OCI-M2 (cell line): ENCODE data around the gene ARHGEF2.
"Not testable (repeated sequence)": the region's sequence is repeated elsewhere in the genome, so short reads cannot be mapped to it uniquely, and the experiment has no call there.

Experiments
- DNase-seq: peaks from one replicate; lab custom pipeline; 2025; ENCODE audit not compliant: unreplicated experiment; lab: John Stamatoyannopoulos, UW

The ARHGEF2 gene

DNA sequence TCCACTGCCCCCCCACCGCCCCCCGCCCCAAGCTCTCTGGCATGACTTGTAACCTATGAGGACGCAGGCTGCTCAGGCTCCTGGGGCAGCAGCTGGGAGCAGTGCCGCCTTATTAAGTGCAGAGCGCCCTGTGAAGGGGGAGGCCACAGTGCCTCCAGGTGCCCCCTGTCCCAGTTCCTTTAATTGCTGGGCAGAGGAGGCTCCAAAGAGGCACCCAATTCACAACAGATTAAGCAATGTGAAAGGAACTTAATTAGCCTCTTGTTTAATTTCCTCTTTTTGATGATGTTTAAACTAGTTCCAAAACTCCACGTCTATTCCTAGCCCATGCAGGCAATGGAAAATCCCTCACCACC lies 33.9 kb downstream of the ARHGEF2 start:
- no peak for DNase-seq

DNA sequence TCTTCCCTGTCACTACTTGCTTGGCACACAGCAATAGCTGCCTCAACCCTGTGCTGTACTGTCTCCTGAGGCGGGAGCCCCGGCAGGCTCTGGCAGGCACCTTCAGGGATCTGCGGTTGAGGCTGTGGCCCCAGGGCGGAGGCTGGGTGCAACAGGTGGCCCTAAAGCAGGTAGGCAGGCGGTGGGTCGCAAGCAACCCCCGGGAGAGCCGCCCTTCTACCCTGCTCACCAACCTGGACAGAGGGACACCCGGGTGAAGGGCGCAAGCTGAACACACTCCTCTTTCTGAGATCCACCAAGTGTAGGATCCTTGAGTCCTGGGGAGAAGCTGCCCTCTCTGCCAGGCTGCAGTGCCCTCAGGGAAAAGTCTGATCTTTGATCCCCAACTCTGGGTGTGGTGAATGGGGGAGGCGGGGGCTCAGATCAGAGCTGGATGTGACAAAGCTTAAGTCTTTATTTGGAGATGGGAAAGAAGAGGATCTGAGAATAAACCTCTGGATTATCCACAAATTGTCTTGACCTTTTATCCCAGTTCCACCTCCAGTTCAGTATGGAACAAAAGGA lies 35.7 kb downstream of the ARHGEF2 start:
- DNase-seq: no peak

DNA sequence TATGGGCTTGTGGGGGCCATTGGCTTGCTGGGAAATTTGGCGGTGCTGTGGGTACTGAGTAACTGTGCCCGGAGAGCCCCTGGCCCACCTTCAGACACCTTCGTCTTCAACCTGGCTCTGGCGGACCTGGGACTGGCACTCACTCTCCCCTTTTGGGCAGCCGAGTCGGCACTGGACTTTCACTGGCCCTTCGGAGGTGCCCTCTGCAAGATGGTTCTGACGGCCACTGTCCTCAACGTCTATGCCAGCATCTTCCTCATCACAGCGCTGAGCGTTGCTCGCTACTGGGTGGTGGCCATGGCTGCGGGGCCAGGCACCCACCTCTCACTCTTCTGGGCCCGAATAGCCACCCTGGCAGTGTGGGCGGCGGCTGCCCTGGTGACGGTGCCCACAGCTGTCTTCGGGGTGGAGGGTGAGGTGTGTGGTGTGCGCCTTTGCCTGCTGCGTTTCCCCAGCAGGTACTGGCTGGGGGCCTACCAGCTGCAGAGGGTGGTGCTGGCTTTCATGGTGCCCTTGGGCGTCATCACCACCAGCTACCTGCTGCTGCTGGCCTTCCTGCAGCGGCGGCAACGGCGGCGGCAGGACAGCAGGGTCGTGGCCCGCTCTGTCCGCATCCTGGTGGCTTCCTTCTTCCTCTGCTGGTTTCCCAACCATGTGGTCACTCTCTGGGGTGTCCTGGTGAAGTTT lies 36.4 kb downstream of the ARHGEF2 start:
- no peak for DNase-seq

DNA sequence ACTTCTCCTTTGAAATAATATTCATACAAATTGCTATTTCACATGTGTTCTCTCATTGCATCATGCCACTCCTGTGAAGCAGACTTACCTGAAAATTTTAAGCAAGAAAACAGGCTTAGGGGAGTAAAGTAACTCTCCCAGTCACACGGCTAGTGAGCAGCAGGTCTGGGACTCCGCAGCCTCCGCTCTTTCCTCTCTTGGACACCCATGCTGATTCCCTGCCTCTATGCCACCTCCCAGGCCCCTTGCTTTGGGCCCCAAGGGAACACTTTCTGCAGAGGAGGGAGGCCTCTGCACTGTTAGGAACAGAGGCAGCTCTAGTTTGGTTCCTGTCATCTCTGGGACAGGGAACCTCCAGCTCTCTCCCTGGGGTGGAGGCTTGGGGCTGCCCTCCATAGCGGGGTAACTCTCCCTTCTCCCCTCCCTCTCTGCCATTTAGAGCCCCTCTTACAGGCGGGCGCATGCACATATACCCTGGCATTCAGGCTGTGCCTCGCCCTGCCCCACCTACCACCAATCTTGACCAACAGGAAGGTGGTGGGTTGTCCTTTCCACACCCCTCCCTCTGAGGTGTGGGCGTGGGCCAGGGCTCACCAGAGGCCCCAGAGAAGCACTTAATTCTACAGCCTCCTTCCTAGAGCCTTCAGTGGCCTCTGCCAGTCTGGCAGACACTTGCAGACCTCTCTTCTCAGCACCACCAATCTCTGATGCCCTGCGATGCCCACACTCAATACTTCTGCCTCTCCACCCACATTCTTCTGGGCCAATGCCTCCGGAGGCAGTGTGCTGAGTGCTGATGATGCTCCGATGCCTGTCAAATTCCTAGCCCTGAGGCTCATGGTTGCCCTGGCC lies 37.1 kb downstream of the ARHGEF2 start, which contains the start of gene RXFP4:
Gene RXFP4 (plus strand): TSS at position 646 of the 852 bp plus-strand sequence. CDS start 72 bp downstream, at position 718.
- no peak for DNase-seq

DNA sequence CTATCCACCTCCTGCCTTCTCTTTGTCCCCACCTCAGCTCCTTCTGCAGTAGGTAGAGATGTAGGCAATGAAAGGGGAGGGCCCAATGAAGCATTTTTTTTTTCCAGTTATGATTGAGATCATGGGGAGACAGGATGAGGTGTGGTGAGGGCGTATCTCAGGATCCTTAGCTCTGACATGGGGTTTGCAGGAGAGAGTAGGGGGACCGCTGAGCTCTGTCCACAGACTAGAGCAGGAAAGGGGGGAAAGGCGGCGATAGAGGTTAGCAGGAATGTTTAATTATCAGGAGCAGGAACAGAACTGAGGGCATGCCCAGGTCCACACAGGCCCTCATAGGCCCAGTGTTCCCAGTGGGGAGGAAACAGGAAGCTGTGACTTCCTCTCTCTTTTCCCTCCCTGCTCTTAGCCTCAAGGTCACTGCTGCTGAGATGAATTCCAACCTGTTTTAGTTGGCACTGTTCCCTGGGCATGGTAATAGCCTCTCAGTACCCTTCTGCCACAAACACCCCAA lies 37.8 kb downstream of the ARHGEF2 start:
- DNase-seq: no peak

DNA sequence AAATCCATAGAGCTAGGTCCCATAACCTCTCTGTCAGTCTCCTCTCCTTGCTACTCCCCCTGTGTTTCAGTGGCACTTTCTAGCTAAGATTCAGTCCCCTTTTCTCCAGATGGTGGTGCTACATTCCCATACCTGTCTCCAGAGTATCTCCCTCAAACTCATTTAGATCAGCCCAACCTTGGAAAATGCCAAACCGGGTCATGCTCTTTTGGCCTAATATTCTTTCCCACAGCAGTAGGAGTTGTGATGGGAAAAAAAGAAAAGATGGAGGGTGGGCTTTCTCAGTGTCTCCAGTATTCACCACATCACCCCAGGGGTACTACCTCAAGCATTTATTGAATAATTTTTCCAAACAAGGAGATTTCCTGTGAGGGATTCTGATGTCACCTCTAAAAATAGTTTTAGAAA lies 40.1 kb downstream of the ARHGEF2 start:
- DNase-seq: no peak

DNA sequence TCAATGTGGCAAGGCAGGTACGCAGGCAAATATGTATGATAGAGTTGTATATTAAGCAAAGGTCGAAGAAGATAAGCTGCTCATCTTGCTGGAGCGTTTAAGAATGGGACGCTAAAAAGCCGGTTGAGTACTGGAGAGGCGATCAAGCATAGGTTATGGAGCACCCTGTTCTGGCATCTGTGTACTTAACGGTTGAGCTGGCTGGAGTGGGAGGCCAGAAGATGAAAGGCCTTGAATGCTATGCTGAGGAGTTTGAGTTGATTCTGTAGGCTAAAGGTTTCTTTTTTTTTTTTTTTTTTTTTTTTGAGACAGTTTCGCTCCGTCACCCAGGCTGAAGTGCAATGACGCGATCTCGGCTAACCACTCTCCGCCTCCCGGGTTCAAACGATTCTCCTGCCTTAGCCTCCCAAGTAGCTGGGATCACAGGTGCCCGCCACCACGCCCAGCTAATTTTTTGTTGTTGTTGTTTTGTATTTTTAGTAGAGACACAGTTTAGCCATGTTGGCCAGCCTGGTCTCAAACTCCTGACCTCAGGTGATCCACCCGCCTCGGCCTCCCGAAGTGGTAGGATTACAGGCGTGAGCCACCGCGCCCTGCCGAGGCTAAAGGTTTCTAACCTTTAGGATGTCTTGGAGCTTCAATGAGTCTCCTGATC lies 43.3 kb downstream of the ARHGEF2 start:
- no peak for DNase-seq

DNA sequence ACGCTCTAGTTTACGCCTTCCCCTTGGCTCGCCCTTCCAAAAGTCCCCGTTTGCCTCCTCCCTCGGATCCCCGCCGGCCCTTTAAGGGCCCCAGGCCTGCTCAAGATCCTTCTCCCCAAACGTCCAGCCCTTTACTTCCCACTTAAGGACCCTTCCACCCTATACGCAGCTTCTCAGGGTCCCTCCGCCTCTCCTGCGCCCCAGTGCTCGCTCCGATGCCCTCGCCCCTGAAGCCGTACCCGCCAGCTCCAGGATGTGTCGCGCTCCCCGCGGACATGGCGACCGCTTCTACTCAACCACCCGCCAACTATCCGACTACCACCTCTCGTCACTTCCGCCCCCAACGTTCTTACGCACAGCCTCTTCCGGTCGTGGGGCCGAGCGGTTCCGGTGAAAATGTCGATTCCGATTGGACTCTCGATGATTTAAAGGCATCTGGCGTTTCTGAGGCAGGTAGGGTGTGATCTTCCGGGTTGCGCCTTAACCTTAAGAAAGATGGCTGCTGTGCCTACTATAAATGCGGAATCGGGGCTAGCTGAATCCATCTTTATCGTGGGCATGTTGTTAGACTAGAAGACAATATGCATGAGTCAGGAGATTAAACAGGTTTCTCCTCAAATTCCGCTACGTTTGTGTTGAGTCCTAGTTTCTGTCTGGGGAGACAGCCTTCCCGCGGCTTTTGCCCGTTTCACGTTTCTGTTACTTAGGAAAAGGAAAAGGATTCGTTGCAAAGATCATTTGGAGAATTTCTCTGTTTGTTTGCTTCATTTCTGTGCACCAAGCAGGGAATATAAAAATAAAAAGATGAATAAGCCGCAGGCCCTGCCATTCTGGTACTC lies 44.0 kb downstream of the ARHGEF2 start, which contains the start of gene KHDC4:
Gene KHDC4 (minus strand): TSS at position 317 of the 839 bp plus-strand sequence. CDS start 40 bp downstream, at position 277.
- DNase-seq: peak; percentile 79

DNA sequence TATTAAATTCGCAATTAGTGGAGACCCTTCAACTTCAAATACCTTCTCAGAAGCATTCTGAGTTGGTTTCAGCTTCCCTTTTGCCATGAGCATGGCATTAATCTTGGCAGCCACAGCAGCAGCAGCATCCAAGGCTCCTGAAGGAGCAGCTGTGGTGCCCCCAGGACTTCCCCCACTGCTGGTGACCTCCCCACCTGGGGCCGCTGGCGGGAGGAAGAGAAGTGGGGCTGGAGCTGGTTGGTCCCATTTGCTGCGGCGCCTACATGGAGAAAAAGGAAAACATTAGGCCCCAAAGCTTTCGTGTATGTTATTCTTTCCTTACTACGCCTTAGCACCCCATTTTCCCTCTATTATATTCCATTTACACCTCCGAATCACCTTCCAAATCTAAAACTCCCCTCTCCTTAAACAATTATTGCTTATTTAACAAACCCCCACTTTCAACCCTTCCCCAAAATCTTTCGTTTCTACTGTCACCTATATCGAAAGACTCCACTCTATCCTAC lies 44.7 kb downstream of the ARHGEF2 start:
- DNase-seq: no peak

DNA sequence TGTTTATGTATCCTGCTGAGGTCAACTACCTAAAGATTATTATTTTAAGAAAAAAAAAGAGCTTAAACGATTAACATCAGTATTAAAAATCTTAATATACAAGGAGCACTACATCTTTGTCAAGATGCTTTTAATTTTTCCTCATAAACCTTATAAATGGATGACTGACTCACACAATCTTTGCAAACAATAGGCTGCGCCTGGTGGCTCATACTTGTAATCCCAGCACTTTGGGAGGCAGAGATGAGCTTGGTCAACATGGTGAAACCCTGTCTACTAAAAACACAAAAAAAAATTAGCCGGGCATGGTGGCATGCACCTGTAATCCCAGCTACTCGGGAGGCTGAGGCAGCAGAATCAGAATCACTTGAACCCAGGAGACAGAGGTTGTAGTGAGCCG lies 45.9 kb downstream of the ARHGEF2 start:
- DNase-seq: no peak

DNA sequence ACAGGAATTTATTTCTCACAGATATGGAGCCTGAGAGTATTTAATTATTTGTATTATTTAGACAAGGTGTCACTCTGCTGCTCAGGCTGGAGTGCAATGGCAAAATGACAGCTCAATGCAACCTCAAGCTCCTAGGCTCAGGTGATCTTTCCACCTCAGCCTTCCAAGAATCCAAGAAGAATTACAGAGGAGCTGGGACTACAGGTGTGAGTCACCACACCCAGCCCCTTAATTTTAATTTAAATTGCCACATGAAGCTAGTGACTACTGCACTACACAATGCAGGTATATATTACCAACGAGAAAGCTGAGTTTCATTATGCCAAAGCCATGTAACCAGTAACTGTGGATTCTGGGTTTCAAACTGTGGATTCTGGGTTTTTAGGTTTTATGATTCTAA lies 46.3 kb downstream of the ARHGEF2 start:
- no peak for DNase-seq

DNA sequence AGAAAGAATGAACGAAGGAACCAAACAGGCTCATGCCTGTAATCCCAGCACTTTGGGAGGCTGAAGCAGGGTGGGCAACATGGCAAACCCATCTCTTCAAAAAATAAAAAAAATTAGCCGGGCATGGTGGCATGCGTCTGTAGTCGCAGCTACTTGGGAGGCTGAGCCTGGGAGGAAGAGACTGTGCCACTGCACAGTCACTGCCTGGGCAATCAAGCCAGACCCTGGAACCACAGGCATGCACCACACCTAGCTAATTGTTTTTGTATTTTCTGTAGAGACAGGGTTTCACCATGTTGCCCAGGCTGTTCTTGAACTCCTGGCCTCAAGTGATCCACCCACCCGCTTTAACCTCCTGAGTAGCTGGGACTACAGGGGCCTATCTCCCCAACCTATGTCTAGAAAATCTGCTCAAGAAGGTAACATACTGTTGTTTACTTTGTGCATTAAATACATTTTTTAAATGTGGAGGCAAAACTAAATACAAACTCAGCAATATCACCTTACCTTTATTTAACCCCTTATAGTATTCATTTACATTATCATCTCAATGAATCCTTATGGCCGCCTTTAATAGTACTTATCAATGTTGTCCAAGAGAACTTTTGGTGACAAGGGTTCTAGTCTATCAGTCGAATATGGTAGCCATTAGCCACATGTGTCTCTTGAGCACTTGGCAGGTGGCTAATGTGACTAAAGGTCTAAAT lies 46.9 kb downstream of the ARHGEF2 start:
- no peak for DNase-seq

DNA sequence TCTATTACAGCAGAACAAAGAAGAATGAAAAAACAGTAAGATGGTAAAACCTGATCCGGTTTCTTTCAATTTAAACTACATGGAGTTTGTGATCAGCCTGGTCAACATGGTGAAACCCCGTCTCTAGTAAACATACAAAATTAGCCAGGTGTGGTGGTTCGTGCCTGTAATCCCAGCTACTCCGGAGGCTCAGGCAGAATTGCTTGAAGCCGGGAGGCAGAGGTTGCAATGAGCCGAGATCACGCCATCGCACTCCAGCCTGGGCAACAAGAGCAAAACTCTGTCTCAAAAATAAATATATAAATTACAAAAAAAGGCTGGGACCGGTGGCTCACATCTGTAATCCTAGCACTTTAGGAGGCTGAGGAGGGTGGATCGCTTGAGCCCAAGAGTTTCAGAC lies 47.6 kb downstream of the ARHGEF2 start:
- not testable (repeated sequence) for DNase-seq

DNA sequence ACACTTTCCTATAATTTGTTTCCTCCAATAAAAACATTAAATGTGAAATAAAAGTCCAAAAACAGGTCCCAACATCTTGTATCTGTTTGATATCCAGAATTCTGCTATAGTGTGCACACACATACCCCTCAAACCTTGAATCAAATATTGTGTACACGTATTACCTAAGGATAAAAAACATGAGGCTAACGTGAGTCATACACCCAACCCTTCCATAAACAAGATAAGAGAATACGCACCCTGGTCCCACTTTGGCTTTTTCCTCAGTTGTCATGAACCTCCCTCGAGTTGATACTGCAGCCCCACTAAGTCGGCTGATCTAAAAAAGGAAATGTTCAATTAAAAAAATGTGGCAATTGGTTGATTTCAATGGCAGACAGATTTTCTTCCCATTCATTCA lies 49.3 kb downstream of the ARHGEF2 start:
- no peak for DNase-seq

DNA sequence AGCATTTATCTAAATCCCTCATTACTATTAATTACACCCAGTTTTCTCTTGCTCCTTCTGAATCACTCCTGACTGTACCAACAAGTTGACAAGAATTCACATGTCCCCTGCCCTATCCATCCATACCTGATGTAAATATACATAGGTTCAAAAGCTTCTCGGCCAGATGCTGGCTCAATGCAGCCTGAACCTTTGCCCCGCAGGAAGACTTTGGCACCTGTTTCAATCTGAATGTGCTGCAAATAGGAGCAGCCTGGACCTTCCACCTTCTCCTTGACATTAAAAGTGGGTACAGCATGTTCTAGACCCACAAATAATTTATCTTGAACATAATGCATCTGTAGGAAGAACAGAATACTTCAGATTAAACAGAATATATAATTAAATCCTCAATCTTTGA lies 52.8 kb downstream of the ARHGEF2 start:
- DNase-seq: no peak

DNA sequence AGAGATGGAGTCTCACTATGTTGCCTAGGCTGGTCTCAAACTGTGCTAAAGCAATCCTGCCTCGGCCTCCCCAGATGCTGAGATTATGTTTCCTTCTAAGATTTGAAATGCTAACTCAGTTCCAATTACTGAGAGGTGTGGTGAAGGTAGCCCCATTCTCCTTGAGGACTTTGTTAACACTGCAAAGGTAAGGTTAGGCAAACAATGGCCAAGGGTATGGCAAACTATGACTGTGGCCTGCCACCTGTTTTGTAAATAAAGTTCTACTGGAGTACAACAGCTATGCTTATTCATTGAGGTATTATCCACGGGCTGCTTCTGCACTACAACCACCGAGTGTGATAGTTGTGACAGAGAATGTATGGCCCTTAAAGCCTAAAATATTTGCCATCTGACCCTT lies 57.6 kb downstream of the ARHGEF2 start:
- DNase-seq: no peak

DNA sequence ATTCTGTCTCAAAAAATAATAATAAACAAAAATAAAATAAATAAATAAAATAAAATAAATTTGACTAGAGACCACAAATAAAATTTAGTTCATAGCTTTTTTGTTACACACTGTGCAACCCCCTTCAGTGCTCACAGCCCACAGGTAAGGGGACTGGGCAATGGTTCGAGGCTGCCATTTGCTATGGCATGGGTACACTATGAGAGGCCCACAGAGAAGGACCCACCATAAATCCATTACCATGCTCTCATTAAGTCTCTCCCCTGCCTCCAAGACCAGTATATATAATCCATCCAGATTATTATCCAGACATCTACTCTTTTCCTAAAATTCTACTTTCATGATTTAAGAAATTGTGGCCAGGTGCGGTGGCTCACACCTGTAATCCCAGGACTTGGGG lies 58.5 kb downstream of the ARHGEF2 start:
- DNase-seq: no peak

DNA sequence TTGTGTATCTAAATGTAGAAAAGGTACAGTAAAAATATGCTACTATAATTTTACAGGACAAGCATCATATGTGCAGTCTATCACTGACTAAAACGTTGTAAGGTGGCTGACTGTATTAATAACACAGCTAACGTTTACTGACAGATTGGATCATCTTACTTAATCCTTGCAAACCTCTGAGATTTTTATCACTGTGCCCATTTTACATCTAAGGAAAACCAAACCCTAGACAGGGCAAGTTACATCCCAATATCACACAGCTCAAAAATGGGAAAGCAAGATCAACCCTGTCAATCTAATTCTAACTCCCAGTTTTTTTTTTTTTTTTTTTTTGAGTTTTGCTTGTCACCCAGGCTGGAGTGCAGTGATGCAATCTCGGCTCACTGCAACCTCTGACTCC lies 59.7 kb downstream of the ARHGEF2 start:
- no peak for DNase-seq

DNA sequence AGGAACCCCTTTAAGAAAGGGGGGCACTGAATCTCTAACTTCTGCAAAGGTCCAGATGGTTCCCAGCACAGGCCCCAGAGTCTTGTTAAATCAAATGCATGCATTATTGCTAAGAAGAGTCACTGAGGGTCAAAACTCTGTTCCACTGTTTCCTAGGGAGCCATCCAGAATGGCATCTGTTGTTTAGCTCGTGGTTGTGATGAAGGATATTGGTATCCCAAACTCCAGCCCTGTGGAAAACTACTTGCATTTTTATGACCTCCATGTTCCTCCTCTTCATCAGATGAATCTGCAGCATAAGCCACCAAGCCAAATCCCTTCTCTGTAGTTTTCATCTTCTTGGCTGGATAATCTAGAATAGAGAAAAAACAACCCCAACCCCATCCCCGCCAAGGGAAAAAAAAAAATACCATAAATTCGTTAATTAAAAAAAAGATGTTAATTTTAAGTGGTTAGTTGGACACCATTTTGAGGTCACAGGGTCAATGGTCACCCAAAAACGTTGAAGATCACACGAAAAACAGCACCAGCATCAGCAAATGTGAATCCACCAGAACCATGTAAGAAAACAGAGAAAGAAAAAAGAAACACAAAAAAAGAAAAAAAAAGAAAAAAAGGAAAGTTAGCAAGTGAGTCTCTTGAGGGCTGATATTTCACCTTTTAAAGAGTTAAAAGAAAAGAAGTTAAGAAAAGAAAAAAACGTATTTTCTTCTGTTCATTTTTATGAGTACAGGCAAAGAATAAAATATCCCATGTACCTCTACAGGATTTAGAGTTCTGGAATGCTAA lies 64.2 kb downstream of the ARHGEF2 start:
- DNase-seq: no peak
